ENCODE measurements around the gene MED13.
"Not testable (repeated sequence)": the region's sequence is repeated elsewhere in the genome, so short reads cannot be mapped to it uniquely, and the experiment has no call there.

- not testable (repeated sequence) for TF ChIP-seq CTCF (IDR thresholded peaks at IDR 0.05; ENCODE audit: insufficient read depth, low read length, poor library complexity, severe bottlenecking); EZH2phosphoT487 (conservative IDR thresholded peaks at IDR 0.05; ENCODE audit: low read length)
Observed at GRCh38 chr17:61894310-61894709, 170.8 kb downstream of the MED13 start.
